Stimulated activated CD4-positive, alpha-beta T cell treated with anti-CD3 and anti-CD28 coated beads, TNF-alpha, amount 100 ng/mL, for 24 hours (primary cell): Measurements from ENCODE around the gene MYO16.

ENCODE experiments used
- DNase-seq, 3 experiments: peaks; one replicate each; pipeline ENCODE4 v3.0.0-alpha.2; 2020; ENCODE audit warnings: low read depth in 3 of 3

MYO16 gene

GRCh38 chr13:109121826-109122225 is 492.4 kb downstream of the MYO16 start:
- no peak for DNase-seq

DNA sequence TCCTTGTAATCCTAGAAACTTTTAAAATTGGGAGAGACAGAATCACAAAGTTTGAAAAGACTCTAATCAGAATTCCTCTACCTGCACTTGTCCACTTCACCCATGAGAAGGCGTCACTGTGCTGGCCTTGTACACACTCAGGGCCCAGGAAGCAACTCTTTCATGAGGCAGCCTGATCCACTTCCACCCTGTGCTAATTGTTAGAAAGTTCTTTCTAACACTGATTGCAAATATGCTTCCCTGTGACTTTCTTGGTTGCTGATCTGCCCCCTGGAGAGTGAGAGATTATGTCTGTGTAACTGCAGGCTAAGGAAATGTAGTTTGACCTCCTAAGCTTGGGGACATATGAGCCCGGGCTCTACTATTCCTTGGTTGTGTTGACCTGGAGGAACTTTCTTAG is 494.6 kb downstream of the MYO16 start:
- no peak for DNase-seq

GRCh38 chr13:109126178-109126577 is 496.8 kb downstream of the MYO16 start:
- DNase-seq: no peak

GRCh38 chr13:109126891-109127641 is 497.7 kb downstream of the MYO16 start:
- DNase-seq: no peak

GRCh38 chr13:109128121-109128520 is 498.7 kb downstream of the MYO16 start:
- DNase-seq: no peak

- no peak for DNase-seq
These were observed 500.9 kb downstream of the MYO16 start for GRCh38 chr13:109130093-109130835.

DNA sequence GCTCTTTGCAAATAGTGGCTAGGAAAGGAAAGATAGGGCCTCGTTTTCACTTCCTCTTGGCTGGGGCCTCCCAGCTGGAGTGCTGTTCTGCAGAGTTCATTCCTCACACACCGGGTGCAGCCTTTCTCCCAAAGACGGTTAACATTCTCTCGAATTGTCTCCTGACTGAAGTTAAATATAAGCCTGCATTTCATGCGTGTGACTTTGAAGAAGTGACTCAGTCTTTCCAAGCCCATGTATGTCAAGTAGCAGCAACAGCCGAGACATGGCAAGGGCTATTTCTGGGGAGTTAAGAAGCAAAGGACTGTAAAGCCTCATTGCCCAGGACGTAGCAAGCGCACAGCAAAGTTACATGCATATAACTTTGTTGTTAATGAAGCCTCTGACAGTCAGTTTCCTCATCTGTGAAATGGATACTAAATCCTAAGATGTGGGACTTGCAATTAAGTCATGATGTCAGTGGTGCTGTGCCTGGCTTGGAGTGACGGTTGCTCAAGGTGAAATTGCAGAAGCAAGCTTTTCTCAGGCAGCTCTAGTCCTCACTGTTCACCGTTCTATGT is 502.4 kb downstream of the MYO16 start:
- DNase-seq: no peak

GRCh38 chr13:109135018-109135417 is 505.6 kb downstream of the MYO16 start:
- no peak for DNase-seq

- no peak for DNase-seq
These were observed 507.5 kb downstream of the MYO16 start for GRCh38 chr13:109136873-109137272.

DNA sequence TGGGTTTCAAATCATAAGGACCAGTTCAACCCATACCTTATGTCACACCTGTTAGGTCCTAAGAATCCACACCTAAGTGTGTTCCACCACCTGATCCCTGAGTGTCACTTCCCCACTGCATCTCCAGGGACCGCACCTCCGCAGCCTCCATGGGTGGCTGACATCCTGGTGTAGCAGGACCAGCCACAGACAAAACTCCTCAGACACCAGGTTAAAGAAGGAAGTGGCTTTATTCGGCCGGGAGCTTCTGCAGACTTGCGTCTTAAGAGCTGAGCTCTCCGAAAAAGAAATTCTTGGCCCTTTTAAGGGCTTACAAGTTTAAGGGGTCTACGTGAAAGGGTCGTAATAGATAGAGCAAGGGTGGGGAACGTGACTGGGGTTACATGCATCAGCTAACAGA is 509.9 kb downstream of the MYO16 start:
- no peak for DNase-seq

GRCh38 chr13:109140054-109140453 is 510.6 kb downstream of the MYO16 start:
- DNase-seq: no peak

DNA sequence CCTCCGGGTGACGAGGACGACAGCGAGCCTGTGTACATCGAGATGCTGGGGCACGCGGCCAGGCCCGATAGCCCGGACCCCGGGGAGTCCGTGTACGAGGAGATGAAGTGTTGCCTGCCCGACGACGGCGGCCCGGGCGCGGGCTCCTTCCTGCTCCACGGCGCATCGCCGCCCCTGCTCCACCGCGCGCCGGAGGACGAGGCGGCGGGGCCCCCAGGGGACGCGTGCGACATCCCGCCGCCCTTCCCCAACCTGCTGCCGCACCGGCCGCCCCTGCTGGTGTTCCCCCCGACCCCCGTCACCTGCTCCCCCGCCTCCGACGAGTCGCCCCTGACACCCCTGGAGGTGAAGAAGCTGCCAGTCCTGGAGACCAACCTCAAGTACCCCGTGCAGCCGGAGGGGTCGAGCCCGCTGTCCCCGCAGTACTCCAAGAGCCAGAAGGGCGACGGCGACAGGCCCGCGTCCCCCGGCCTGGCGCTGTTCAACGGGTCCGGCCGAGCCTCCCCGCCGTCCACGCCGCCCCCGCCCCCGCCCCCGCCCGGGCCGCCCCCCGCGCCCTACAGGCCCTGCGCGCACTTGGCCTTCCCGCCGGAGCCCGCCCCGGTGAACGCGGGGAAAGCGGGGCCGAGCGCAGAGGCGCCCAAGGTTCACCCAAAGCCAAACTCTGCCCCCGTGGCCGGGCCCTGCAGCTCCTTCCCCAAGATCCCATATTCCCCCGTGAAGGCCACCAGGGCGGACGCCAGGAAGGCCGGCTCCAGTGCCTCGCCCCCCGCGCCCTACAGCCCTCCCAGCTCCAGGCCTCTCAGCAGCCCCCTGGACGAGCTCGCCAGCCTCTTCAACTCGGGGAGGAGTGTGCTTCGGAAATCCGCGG is 511.3 kb downstream of the MYO16 start:
- no peak for DNase-seq

- DNase-seq: no peak
These were observed 512.3 kb downstream of the MYO16 start for GRCh38 chr13:109141706-109142105.

DNA sequence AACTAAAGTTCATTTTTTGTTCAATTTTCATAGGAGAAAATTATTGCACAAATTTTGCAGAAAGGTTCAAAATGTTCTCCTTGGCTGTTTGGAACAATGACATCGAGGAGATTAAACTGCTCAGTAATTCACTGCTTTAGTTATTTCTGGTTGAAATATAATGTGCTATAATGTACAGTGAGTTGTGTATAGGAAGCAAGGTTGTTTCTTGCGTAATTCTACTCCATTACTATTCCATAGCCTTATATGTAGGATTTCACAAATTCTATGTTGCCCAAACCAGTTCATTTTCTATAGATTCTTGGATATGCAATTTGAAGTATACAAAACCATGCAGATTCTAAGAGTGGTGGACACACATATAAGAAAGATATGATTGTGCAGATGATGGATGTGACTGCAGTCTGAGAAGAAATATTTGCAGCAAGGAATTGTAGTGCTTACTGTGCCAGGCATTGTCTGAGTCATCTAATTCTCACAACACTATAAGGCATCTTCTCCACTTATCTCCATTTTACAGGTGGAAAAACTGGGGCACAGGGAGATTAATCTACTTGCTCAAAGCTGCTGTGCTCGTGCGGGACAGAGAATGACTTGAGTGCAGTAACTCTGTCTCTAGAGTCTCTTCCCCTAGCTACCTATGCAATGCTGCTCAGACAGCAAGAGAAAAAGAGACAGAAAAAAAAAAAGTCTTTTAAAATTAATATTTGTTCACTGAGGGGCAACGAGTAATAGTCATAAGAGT is 515.5 kb downstream of the MYO16 start:
- DNase-seq: no peak

- no peak for DNase-seq
These were observed 516.2 kb downstream of the MYO16 start for GRCh38 chr13:109145631-109146030.

DNA sequence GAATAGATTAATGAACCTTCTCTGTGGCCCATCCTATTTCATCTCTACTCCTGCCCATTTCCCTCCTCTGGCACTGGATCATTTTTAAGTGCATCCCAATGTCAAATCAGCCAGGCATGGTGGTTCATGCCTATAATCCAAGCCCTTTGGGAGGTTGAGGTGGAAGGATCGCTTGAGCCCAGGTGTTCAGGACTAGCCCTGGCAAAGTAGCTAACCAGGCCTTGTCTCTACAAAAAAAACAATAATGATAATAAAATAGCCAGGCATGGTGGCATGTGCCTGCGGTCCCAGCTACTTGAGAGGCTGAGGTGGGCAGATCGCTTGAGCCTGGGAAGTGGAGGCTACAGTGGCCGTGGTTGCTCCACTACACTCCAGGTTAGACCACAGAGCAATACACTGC is 517.0 kb downstream of the MYO16 start:
- no peak for DNase-seq

GRCh38 chr13:109146912-109147647 is 517.7 kb downstream of the MYO16 start:
- DNase-seq: no peak

DNA sequence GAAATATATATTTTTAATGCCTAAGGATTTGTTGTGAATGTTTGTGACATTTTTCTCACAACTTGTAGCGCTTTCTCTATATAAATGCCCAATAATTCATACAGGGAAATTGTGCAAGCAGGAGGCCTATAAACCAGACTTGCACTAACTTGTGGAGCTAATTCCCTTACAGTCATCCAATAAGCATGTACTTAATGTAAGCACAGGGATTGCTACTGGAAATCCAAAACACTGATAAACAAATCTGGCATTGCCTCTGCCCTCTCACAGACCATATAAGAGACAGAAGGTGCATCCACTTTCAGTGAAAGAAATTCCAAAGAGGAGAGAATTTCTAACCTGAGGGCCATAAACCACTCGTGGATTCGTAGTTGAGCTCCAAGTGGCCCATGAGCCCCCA is 518.8 kb downstream of the MYO16 start:
- no peak for DNase-seq

- no peak for DNase-seq
These were observed 521.3 kb downstream of the MYO16 start for GRCh38 chr13:109150696-109151095.

GRCh38 chr13:109151255-109151654 is 521.8 kb downstream of the MYO16 start:
- no peak for DNase-seq

DNA sequence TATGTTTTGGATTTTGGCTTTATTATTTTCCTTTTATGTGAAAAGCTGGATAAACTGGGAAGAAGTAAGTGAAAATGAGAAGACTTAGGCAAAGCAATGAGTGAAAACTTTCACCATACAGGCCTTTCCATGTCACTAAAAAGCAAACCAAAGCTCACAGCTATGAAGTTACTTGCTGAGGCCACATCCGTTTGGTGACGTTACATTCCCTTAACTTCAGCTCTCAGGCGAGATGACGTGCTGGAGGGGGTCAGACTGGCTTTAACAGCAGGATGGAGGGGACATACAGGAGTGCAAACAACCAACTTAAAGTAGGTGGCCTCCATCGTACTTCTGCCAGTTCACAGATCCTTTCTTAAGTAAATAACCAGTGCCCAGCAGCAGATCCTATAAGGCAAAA is 522.3 kb downstream of the MYO16 start:
- DNase-seq: no peak
